KOPT-K1 (cell line): ENCODE results near the gene AVPI1.

ENCODE experiments used
- H3K27ac ChIP-seq: fragments of 200-600 bp; sonication (generic); 2 replicates; pipeline ENCODE4 v1.5.1; 2016; ENCODE audit warnings: antibody characterized with exemption, mild to moderate bottlenecking, low read depth, low read length; ENCODE audit not compliant: poor library complexity, severe bottlenecking
- H3K36me3 ChIP-seq: fragments of 200-600 bp; sonication (generic); 2 replicates; pipeline ENCODE4 v1.5.1; 2017; ENCODE audit warnings: antibody characterized with exemption, mild to moderate bottlenecking, low read length, moderate library complexity; ENCODE audit not compliant: insufficient read depth
- H3K9me3 ChIP-seq: fragments of 200-600 bp; sonication (generic); 2 replicates; pipeline ENCODE4 v1.5.1; 2017; ENCODE audit warnings: antibody characterized with exemption, low read length, mild to moderate bottlenecking; ENCODE audit not compliant: insufficient read depth, poor library complexity, severe bottlenecking

The AVPI1 gene

GRCh38 chr10:97686962-97687784 lies at the start of gene AVPI1:
AVPI1 (minus strand) TSS chr10:97687241; CDS start chr10:97679905, 7,336 bp downstream.
- H3K27ac ChIP-seq, result peak within 1 kb of the TSS; percentile 48
- no peaks in the 10 kb centered on the region for H3K9me3 ChIP-seq
- H3K36me3 ChIP-seq, result no peaks in the 10 kb centered on the region

DNA sequence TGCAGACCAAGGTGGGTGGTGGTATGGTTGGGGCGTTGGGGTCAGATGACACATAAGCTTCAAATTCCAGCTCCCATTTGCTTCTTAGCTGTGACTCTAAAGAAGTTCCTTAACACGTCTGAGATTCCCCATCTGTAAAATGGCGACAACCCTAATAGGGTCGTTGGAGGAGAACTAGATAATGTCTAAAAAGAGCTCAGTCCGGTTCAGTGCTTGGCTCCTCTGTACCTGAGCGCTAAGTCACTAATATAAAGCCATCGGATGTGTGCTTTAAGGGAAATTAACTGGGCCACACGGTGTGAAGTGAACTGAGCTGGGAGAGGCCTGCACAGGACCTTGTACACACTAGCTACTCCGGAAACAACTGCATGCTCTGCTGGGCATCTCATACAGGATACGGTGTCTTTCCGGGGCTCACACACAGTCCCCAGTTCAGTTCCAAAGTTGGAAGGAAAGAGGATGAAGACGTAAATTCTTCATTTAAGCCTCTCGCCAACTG lies 49.4 kb upstream of the AVPI1 start:
- Histone ChIP-seq H3K27ac (peak overlapping the region; percentile 63), H3K36me3 (peaks cover 26% of the 10 kb centered on the region), H3K9me3 (no peaks in the 10 kb centered on the region)

- H3K9me3 ChIP-seq, result no peaks in the 10 kb centered on the region
- H3K27ac ChIP-seq, result no peak overlapping the region
- peaks cover 5% of the 10 kb centered on the region for H3K36me3 ChIP-seq
Measured at GRCh38 chr10:97734021-97734420, 47.0 kb upstream of the AVPI1 start.

GRCh38 chr10:97733256-97733655 lies 46.2 kb upstream of the AVPI1 start:
- Histone ChIP-seq H3K36me3 (no peaks in the 10 kb centered on the region), H3K9me3 (no peaks in the 10 kb centered on the region), H3K27ac (no peak overlapping the region)

- no peaks in the 10 kb centered on the region for H3K36me3 ChIP-seq
- no peak overlapping the region for H3K27ac ChIP-seq
- no peaks in the 10 kb centered on the region for H3K9me3 ChIP-seq
Measured at GRCh38 chr10:97732052-97732359, 45.0 kb upstream of the AVPI1 start.

DNA sequence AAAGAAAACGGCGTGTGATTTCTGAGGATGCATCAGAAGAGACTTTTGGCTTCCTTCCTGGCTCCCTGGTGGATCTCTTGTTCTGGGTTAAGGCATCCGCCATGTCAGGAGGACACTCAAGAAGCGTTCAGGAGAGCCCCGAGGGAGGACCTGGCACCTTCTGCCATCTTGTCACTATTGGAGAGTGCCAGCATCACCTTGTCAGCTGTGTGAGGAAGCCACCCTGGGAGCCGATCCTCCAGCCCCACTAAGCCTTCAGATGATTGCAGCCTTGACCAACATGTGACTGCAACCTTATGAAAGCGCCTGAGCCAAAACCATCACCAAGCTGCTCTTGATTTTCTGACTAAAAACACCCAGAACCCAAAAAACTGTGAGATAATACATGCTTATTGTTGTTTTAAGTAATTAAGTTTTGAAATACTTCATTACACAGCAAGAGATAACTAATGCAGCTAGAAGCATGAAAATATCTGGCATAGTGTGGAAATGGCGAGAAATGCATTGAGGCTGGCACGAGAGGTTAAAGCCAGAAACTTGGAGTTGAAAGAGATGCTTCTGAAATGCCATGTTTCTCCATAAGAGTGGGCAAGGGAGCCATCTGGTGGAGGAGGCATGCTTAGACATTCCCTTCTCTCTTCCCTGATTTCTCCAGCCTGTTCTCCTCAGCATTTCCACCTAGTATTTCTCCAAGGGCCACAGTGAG lies 44.5 kb upstream of the AVPI1 start:
- H3K36me3 ChIP-seq, result no peaks in the 10 kb centered on the region
- no peak overlapping the region for H3K27ac ChIP-seq
- H3K9me3 ChIP-seq, result no peaks in the 10 kb centered on the region

DNA sequence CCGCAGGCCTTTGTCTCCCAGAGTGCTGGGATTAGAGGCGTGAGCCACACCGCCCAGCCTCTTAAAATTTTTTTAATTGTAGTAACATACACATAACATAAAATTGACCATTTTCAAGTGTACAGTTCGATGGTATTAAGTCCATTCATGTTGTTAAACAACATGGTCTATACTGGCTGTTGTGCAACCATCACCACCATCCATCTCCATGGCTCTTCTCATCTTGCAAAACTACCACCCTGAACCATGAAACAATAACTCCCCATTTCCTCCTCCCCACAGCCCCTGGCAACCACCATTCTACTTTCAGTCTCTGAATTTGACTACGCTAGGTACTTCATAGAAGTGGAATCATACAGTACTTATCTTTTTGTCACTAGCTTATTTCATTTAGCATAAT lies 42.0 kb upstream of the AVPI1 start:
- no peaks in the 10 kb centered on the region for H3K36me3 ChIP-seq
- H3K27ac ChIP-seq, result no peak overlapping the region
- no peaks in the 10 kb centered on the region for H3K9me3 ChIP-seq

DNA sequence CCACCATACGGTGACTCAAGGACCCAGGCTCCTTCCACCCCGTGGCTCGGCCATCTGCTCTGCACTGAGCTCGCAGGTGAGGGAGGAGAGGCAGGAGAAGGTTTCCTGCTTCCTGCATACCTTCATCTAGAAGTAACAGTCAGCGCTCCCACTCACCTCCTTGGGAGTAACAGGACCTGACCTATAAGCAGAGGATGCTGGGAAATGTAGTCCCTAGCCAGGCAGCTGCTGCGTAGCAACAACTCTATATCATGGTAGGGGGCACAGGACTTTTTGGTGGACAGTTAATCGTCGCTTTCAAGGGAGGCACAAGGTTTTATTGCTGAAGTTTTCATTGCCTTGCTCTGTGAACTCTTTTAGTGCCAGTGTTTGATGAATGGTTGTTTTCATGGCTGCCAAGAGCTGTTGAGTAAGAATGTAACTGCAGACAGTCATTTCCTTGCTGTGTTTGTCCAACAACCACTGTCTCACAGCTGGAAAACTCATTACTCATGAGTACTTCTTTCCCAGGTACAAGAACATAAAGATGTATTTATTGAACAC lies 39.7 kb upstream of the AVPI1 start:
- Histone ChIP-seq H3K9me3 (no peaks in the 10 kb centered on the region), H3K36me3 (no peaks in the 10 kb centered on the region), H3K27ac (no peak overlapping the region)

DNA sequence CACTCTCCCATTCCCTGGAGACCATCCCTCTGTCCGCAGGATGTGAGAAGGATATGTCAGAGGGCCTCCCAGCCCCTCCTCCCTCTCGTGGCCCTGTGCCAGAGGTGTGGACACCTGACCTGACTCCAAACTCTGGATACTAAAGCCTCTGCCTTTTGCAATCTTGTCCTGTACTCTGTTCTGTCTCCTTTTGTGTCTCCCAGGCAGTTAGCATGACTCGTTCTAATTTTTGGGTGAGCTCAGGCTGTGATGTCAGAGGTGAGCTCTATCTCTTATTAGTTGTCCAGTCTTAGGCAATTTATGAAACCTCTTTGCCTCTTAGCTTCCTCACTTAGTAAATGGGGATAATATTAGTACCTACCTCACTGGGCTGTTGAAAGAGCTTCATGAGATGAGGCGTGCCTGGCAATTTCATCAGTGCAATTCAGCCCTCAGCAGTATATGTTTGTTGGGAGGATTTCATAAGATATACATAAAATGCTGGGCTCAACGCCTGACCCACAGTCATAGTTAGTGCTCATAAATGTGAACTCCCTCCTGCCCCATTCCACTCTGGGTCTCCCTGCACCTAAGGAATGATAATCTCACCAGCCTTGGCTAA lies 37.4 kb upstream of the AVPI1 start:
- Histone ChIP-seq H3K9me3 (no peaks in the 10 kb centered on the region), H3K36me3 (no peaks in the 10 kb centered on the region), H3K27ac (no peak overlapping the region)

DNA sequence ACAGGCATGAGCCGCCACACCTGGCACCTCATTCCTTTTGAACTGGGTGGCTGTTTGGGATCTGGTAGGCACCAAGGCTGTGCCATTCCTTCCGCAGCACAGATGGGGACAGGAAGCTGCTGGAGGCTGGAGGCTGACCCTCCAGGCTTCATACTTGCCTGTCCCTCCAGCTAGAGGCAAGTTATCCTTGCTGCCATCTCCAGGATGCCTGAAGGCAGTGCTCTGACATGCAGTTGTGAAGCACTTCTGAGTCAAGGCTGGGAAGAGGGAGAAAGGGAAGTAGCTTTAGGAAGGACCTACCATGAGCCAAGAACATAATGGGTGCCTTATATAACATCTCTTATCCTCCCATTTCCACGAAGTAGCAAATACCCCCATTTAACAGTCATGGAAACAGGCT lies 36.0 kb upstream of the AVPI1 start:
- Histone ChIP-seq H3K27ac (no peak overlapping the region), H3K9me3 (no peaks in the 10 kb centered on the region), H3K36me3 (no peaks in the 10 kb centered on the region)

DNA sequence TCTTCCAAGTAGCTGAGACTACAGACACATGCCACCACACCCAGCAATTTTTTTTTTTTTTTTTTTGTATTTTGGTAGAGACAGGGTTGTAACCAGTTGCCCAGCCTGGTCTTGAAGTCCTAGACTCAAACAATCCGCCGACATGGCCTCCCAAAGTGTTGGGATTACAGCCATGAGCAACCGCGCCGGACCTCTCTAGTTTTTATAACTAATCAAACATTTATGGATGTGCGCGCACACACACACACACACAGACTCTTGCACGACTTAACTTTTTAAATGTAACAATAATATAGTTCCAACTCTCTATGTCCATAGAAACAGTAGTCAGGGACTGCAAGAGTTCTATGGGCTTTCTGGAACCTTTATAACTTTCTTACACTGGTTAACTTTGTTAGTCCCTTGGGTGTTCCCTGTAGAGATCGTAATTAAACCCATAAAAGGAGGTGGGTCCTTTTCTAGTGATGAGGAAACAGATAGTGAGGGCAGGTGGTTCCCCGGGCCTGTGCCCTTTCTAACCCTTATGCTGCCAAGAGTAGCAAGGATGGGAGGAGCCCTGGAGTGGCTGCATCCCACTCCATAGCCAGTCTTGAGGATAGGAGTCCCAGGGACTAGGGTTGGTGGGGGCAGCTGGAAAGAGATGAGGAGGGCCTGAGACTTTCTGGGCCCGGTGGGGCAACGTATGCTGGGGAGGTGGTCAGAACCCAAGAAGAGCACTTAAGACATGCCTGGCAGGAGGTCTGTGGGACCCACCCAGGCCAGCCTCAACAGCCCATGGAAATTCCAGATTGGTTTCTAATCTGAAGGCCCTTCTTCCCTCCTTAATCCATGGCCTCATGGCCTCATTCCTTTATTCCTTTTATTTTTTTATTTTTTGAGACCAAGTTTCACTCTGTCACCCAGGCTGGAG lies 35.1 kb upstream of the AVPI1 start:
- Histone ChIP-seq H3K27ac (no peak overlapping the region), H3K36me3 (no peaks in the 10 kb centered on the region), H3K9me3 (no peaks in the 10 kb centered on the region)

GRCh38 chr10:97719602-97720001 lies 32.6 kb upstream of the AVPI1 start:
- Histone ChIP-seq H3K9me3 (no peaks in the 10 kb centered on the region), H3K36me3 (no peaks in the 10 kb centered on the region), H3K27ac (no peak overlapping the region)

DNA sequence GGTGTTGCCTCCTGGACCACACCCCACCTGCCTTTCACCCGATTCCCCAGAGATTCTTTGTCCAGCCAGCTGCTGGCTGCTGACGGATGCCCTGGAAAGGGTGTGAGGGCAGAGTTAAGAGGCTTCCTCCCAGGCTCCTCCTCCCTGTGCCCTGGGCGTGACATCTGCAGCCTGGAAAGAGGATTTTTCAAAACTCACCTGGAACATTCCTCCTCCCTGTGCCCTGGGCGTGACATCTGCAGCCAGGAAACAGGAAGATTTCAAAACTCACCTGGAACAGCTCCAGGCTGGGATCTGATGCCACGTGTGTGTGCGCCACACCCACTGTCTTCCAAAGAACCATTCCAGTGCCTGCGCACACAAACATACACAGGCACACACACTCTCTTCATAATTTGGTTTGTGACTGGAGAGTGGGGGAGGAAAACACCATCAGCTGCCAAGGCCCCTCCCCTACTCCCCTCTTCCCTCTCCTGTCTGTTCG lies 31.7 kb upstream of the AVPI1 start:
- Histone ChIP-seq H3K27ac (no peak overlapping the region), H3K9me3 (no peaks in the 10 kb centered on the region), H3K36me3 (no peaks in the 10 kb centered on the region)

GRCh38 chr10:97718178-97718577 lies 31.1 kb upstream of the AVPI1 start:
- Histone ChIP-seq H3K36me3 (no peaks in the 10 kb centered on the region), H3K9me3 (no peaks in the 10 kb centered on the region), H3K27ac (no peak overlapping the region)
